IMR-90 (cell line): Measurements from ENCODE around the gene TRIO.

Source experiments
- BHLHE40 ChIP-seq: fragments of 150-350 bp; IDR thresholded peaks from 2 replicates; pipeline ENCODE4 v1.6.1; 2016; ENCODE audit warnings: mild to moderate bottlenecking, low read depth, low read length
- CHD1 ChIP-seq: IDR thresholded peaks from 2 replicates; pipeline ENCODE4 v1.6.1; 2012; ENCODE audit warnings: low read depth, low read length, improper control_type of control experiment
- CTCF ChIP-seq: conservative IDR thresholded peaks from 2 replicates; pipeline ENCODE4 v1.5.1; 2012; ENCODE audit warnings: mild to moderate bottlenecking, low read depth, low read length, improper control_type of control experiment
- FOS ChIP-seq: fragments of 150-350 bp; IDR thresholded peaks from 2 replicates; pipeline ENCODE4 v1.6.1; 2016; ENCODE audit warnings: low read depth, low read length
- MAFK ChIP-seq: IDR thresholded peaks from 2 replicates; pipeline ENCODE4 v1.6.1; 2012; ENCODE audit warnings: low read depth, low read length, improper control_type of control experiment
- MAZ ChIP-seq: IDR thresholded peaks from 2 replicates; pipeline ENCODE4 v1.6.1; 2012; ENCODE audit warnings: low read depth, mild to moderate bottlenecking, low read length, improper control_type of control experiment, moderate library complexity, borderline replicate concordance
- NFE2L2 ChIP-seq: fragments of 150-350 bp; IDR thresholded peaks from 2 replicates; pipeline ENCODE4 v1.6.1; 2016; ENCODE audit warnings: low read depth, mild to moderate bottlenecking, low read length
- POLR2A ChIP-seq: IDR thresholded peaks from 2 replicates; pipeline ENCODE4 v1.6.1; 2012; ENCODE audit warnings: mild to moderate bottlenecking, low read depth, low read length
- RAD21 ChIP-seq: IDR thresholded peaks from 2 replicates; pipeline ENCODE4 v1.6.1; 2012; ENCODE audit warnings: low read length, improper control_type of control experiment
- RCOR1 ChIP-seq: IDR thresholded peaks from 2 replicates; pipeline ENCODE4 v1.6.1; 2012; ENCODE audit warnings: mild to moderate bottlenecking, low read length, improper control_type of control experiment; ENCODE audit not compliant: insufficient replicate concordance
- RFX5 ChIP-seq: IDR thresholded peaks from 2 replicates; pipeline ENCODE4 v1.8.0; 2012; ENCODE audit warnings: low read depth, mild to moderate bottlenecking, low read length, moderate library complexity
- USF2 ChIP-seq: fragments of 150-350 bp; IDR thresholded peaks from 2 replicates; pipeline ENCODE4 v1.6.1; 2017; ENCODE audit warnings: mild to moderate bottlenecking, antibody characterized with exemption, low read length, low read depth

- no peak for TF ChIP-seq USF2
- TF ChIP-seq CTCF, result no peak
- no peak for TF ChIP-seq POLR2A
- TF ChIP-seq RAD21, result no peak
- no peak for TF ChIP-seq NFE2L2
- no peak for TF ChIP-seq MAFK
- no peak for TF ChIP-seq RCOR1
- no peak for TF ChIP-seq MAZ
- TF ChIP-seq BHLHE40, result no peak
- no peak for TF ChIP-seq FOS
- no peak for TF ChIP-seq RFX5
- TF ChIP-seq CHD1, result no peak
These were observed 321.0 kb downstream of the TRIO start for GRCh38 chr5:14464096-14464495.
